ENCODE data around the gene PRKN.
"Not testable (repeated sequence)": the region's sequence is repeated elsewhere in the genome, so short reads cannot be mapped to it uniquely, and the experiment has no call there.

Gene PRKN

GRCh38 chr6:162562041-162562440, 165.5 kb downstream of the PRKN start:
- DNase-seq (ENCODE audit: low read depth, low spot score) = no peak
- H3K27ac ChIP-seq = no peak overlapping the region

GRCh38 chr6:162560891-162561290, 166.7 kb downstream of the PRKN start:
- no peak for DNase-seq (ENCODE audit: low read depth, low spot score)
- H3K27ac ChIP-seq = no peak overlapping the region

DNA sequence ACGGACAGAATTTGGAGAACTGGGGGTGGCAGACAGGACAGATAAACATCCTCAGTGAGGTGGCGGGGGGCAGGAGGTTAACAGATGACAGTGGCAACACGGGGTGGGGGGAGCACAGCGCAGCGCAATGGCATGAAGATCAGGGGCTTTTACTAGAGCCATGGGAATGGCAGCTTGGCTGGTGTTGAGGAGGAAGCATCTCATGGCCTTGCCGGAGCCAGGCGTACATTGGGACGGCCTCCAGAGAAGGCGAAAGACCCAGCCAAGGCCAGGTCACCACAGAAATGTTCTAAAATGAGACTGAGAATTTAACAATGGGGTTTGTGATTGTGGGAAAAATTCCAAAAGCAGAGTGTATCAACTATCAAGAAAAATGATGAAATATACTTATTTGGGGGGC, 173.0 kb downstream of the PRKN start:
- no peak for DNase-seq (ENCODE audit: low read depth, low spot score)
- no peak overlapping the region for H3K27ac ChIP-seq

DNA sequence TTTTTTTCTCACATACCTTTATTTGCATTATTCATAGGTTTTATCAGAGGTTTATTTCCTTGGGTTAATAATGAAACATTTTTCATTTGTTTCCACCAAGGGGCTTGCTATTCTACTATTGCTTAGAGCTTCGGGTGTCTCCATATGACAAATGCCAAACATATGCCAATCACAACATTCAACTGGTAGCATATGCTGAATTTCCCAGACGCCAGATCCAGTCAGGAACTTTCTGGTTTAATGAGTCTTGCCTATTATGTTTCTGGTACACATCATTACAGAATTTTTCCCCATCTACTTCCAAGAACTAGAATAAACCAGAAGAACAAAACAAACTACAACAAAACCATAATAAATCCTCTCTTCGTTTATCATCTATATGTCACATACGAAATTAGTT, 180.7 kb downstream of the PRKN start:
- DNase-seq (ENCODE audit: low read depth, low spot score) = no peak
- H3K27ac ChIP-seq = no peak overlapping the region

DNA sequence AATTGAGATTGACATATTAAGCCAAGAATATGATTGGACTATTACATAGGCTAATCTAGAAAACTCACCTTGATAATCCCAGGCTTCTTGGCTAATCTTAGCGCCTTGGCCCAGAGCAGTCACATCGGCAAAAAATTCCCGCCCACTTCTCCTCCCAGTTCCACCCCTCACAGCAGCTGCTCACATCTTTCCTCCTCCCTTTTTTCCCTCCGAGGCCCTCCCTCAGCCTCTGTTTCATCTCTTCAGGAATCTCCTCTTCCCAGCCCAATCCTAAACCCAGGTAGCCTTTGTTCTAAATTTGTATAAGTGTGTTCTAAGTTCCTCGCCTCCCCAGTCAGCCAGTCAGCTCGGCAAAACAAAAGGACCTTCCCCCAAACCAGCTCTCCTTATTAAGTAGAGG, 184.3 kb downstream of the PRKN start:
- H3K27ac ChIP-seq = no peak overlapping the region

GRCh38 chr6:162541019-162541601, 186.5 kb downstream of the PRKN start:
- no peak for DNase-seq (ENCODE audit: low read depth, low spot score)
- no peak overlapping the region for H3K27ac ChIP-seq

More for the DNA sequence above, 184.3 kb downstream of the PRKN start:
- no peak for DNase-seq (ENCODE audit: low read depth, low spot score)

DNA sequence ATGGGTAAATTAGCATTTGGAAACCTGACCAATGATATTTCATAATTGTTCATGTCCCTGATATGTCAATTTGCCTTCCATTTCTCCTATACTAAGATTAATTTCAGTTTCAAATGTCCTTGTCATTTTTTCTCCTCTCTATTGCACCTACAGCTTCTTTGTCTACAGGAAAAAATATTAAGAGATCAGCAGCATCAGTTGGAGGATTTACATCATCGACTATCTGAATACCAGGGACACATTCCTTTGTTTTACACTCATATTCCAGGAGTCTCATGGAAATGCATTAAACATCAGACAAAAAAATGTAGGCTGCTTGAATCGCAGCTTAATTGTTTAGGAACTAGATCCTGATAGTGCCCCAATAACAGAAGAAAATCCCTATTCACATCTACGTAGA, 188.2 kb downstream of the PRKN start:
- H3K27ac ChIP-seq = no peak overlapping the region
- no peak for DNase-seq (ENCODE audit: low read depth, low spot score)

- DNase-seq (ENCODE audit: low read depth, low spot score) = no peak
- H3K27ac ChIP-seq = no peak overlapping the region
Measured at GRCh38 chr6:162538643-162539064, 188.9 kb downstream of the PRKN start.

DNA sequence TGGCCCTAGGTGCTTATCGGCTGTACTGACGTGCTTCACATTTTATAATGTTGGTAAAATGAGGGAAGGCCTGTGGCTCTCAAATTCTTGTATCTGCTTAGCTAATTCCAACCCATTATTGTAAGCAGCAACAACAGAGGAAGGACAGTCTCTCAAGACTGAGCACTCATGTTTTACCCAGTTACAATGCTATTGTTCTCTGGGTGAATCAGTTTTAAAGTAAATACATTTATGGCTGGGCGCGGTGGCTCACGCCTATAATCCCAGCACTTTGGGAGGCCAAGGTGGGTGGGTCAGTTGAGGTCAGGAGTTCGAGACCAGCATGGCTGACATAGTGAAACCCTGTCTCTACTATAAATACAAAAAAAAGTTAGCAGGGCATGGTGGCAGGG, 194.6 kb downstream of the PRKN start:
- no peak for DNase-seq (ENCODE audit: low read depth, low spot score)
- peak overlapping the region; percentile 6 for H3K27ac ChIP-seq

GRCh38 chr6:162532283-162533008, 195.1 kb downstream of the PRKN start:
- DNase-seq (ENCODE audit: low read depth, low spot score) = no peak
- peak overlapping the region; percentile 6 for H3K27ac ChIP-seq

- not testable (repeated sequence) for DNase-seq (ENCODE audit: low read depth, low spot score); H3K27ac ChIP-seq
Measured at GRCh38 chr6:162531391-162531790, 196.2 kb downstream of the PRKN start.

- DNase-seq (ENCODE audit: low read depth, low spot score) = no peak
Measured at GRCh38 chr6:162528538-162528937, 199.0 kb downstream of the PRKN start.

GRCh38 chr6:162526960-162527359, 200.6 kb downstream of the PRKN start:
- DNase-seq (ENCODE audit: low read depth, low spot score) = no peak
- no peak overlapping the region for H3K27ac ChIP-seq

More at GRCh38 chr6:162528538-162528937, 199.0 kb downstream of the PRKN start:
- H3K27ac ChIP-seq = no peak overlapping the region

DNA sequence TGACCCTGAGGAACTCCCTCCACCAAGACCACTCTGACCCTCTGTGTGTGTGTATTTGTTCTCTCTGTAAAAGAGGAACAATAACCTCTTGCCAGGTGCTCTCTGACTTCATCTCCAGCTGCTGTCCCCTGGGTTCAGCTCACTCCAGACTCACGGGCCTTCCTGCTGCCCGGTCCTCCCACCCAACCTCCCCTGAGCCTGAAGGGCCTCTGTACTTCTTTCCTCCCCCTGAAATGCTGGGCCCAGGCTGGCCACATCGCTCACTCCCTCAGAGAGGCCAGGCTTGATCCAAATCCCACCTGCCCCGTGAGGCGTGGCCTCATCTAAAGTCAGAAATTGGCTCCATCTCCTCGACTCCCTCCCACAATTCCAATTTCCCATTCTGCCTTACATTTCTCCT, 202.4 kb downstream of the PRKN start:
- no peak for DNase-seq (ENCODE audit: low read depth, low spot score)
- no peak overlapping the region for H3K27ac ChIP-seq

DNA sequence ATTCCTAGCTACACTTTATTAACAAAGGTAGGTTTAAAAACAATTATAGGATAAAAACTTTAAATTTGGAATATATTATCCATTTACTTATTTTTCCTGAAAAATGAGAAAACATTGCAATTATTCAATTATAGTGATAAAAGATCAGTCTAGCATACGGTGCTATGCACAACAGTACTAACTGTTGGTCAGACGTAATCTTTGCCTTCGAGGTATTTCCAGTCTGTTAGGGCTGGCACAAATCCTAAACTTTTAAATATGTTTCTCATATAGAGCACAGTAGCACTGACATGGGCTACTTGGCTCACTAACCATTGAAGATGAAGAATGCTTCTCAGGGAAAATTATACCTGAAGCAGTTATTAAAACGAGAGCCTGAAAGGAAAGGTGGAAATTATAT, 214.8 kb downstream of the PRKN start:
- no peak for DNase-seq (ENCODE audit: low read depth, low spot score)
- H3K27ac ChIP-seq = no peak overlapping the region

GRCh38 chr6:162497389-162497788, 230.2 kb downstream of the PRKN start:
- H3K27ac ChIP-seq = no peak overlapping the region
- no peak for DNase-seq (ENCODE audit: low read depth, low spot score)

DNA sequence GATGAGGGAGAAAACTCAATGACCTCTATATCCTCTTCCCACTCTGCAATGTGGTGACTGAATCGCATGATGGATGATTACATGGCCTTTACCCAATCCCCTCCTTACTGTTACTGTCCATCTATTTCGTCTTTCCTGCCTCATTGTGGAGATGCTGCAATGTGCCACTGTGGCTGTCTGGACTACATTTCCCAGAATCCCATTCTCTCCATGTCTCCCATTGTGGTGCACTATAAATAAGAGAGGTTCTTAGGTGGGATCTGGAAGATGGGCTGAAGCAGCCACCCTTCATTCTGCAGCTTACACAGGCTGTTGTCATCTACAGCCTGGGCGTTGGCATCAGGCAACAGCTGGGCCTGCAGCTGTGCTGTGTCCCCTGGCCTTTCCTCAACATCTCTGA, 233.6 kb downstream of the PRKN start:
- H3K27ac ChIP-seq = no peak overlapping the region
- DNase-seq (ENCODE audit: low read depth, low spot score) = no peak

GRCh38 chr6:162491637-162492036, 235.9 kb downstream of the PRKN start:
- DNase-seq (ENCODE audit: low read depth, low spot score) = no peak
- H3K27ac ChIP-seq = no peak overlapping the region

DNA sequence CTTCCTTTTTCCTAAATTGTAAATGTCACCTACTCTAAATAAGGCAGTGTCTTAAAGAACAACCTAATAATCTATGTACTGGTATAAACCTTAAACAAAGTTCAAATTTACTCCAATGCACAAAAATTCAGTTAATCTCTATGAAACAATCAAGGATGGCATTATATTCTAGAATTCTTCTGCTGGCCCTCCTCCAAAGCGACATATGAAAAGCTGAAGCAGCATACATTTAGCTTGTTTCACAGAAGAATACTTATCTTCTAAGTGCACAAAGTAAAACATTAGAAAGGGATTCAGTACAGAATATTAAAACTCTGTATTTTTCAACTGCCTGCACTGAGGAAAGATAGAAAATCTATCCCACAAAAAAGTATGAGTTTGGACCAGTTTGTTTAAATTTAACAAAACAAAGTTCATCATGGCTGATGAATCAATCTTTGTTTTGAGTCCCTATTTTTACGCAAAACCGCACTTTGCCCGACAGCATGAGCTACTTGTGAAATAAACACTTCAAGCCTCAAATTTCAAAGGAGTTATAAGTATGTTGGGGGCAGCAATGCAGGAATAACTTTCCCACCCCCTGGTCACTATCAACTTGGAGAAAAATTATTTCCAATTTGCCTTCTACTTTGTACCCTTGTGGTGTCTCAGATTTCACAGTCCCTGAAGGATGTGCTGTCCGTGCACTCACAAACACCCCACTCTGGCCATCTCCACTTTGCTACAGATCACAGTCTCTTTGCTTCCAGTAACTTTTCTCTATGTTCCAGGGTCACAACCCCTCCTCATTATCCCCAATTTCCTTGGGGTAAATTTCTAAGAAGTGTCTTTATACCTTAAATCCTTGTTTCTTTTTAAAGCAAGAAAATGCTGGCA, 238.2 kb downstream of the PRKN start:
- DNase-seq (ENCODE audit: low read depth, low spot score) = no peak
- H3K27ac ChIP-seq = no peak overlapping the region

DNA sequence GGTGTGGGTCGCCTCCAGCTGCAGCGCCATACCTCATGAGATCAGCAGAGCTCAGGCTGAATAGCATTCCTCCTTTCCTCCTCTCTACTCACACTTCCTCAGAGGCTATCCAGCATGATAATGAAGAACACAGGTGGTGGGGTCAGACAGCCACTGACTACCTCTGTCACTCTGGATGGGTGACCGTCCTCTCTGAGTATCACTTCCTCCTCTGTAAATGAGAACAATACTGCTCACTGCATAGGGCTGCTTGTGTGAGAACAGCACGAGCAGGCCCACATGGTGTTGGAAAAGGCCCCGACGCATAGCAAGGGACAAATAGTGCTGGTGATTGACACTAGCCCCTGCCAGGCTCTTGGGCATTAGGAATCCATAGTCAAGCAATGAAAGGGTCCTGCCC, 239.1 kb downstream of the PRKN start:
- H3K27ac ChIP-seq = no peak overlapping the region
- DNase-seq (ENCODE audit: low read depth, low spot score) = no peak

DNA sequence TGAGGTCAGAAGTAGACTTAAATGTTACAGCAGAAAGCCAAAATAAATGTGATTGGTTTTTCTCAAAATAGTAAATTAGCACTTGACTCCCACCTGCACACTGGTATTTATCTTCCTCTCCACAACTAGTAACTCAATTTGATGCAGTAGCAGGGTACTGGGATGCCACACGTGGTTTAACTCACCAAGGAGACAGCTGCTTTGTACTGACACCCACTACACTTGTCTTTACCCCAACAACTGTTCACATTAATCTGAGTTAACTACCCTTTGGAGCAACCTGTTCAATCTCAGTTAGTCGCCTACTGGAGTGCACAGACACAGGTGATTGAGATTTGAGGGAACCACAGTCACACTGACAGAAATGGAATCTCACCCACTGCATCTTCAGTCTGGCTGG, 242.1 kb downstream of the PRKN start:
- no peak overlapping the region for H3K27ac ChIP-seq
- DNase-seq (ENCODE audit: low read depth, low spot score) = no peak
